GM19238 (cell line): ENCODE results near the gene CDNF.
A peak's percentile ranks its signal among the peaks of the same experiment; 100 is the strongest.
"Not testable (repeated sequence)": the region's sequence is repeated elsewhere in the genome, so short reads cannot be mapped to it uniquely, and the experiment has no call there.

ENCODE experiments used
- DNase-seq: peaks from one replicate; pipeline ENCODE4 v3.0.0; 2011; ENCODE audit warnings: low spot score; ENCODE audit not compliant: insufficient read length

Gene CDNF

GRCh38 chr10:14837757-14838581 lies at the start of gene CDNF, which contains the start of the genes HSPA14 and MSANTD7:
CDNF (minus strand) TSS chr10:14838037; CDS start chr10:14837946, 91 bp downstream.
HSPA14 (plus strand) TSS chr10:14838306; CDS start chr10:14838403, 97 bp downstream.
MSANTD7 (plus strand) TSS chr10:14838306; CDS start chr10:14842285, 3,979 bp downstream.
- DNase-seq = peak; percentile 92

- no peak for DNase-seq
Observed at GRCh38 chr10:14884082-14884481, 46.2 kb upstream of the CDNF start.

- no peak for DNase-seq
Observed at GRCh38 chr10:14880229-14880628, 42.4 kb upstream of the CDNF start.

- DNase-seq = no peak
Observed at GRCh38 chr10:14879928-14880193, 42.0 kb upstream of the CDNF start.

GRCh38 chr10:14879124-14879927 lies 41.5 kb upstream of the CDNF start:
- peak; percentile 30 for DNase-seq

GRCh38 chr10:14878266-14879123 lies 40.7 kb upstream of the CDNF start, which contains the start of gene SUV39H2:
SUV39H2 (plus strand) TSS chr10:14878866; CDS start chr10:14878889, 23 bp downstream.
- peak; percentile 98 for DNase-seq

- no peak for DNase-seq
Observed at GRCh38 chr10:14876764-14877163, 38.9 kb upstream of the CDNF start.

GRCh38 chr10:14875941-14876340 lies 38.1 kb upstream of the CDNF start:
- DNase-seq = no peak

- no peak for DNase-seq
Observed at GRCh38 chr10:14873090-14873760, 35.4 kb upstream of the CDNF start.

GRCh38 chr10:14864871-14865270 lies 27.0 kb upstream of the CDNF start:
- DNase-seq = not testable (repeated sequence)

- DNase-seq = not testable (repeated sequence)
Observed at GRCh38 chr10:14864466-14864865, 26.6 kb upstream of the CDNF start.

GRCh38 chr10:14860791-14861190 lies 23.0 kb upstream of the CDNF start:
- DNase-seq = no peak

GRCh38 chr10:14859775-14860174 lies 21.9 kb upstream of the CDNF start:
- no peak for DNase-seq

GRCh38 chr10:14859043-14859442 lies 21.2 kb upstream of the CDNF start:
- DNase-seq = no peak

- DNase-seq = no peak
Observed at GRCh38 chr10:14858338-14858960, 20.6 kb upstream of the CDNF start.

- no peak for DNase-seq
Observed at GRCh38 chr10:14855453-14855852, 17.6 kb upstream of the CDNF start.

- no peak for DNase-seq
Observed at GRCh38 chr10:14852236-14852635, 14.4 kb upstream of the CDNF start.

GRCh38 chr10:14844948-14845347 lies 7.1 kb upstream of the CDNF start:
- DNase-seq = no peak

GRCh38 chr10:14843327-14843988 lies 5.6 kb upstream of the CDNF start:
- no peak for DNase-seq

- no peak for DNase-seq
Observed at GRCh38 chr10:14840178-14840577, 2.3 kb upstream of the CDNF start.
